Smooth muscle cell (in vitro differentiated cells): Measurements from ENCODE around the gene TSACC. TPM values are rescaled to one million over a fixed set of nuclear protein-coding genes. Genes with fewer than 3 reads are reported as not detected.

Experiments
- DNase-seq: peaks from one replicate; lab custom pipeline; 2025; ENCODE audit not compliant: unreplicated experiment; lab: John Stamatoyannopoulos, UW
- H2AFZ ChIP-seq: fragments of 200-600 bp; sonication (generic); 2 replicates; pipeline ENCODE4 v1.6.0; 2016; ENCODE audit warnings: antibody characterized with exemption, low read depth, mild to moderate bottlenecking
- H3F3A ChIP-seq: fragments of 200-600 bp; sonication (generic); 2 replicates; pipeline ENCODE4 v1.6.0; 2017; ENCODE audit warnings: antibody characterized with exemption, low read depth
- H3K27ac ChIP-seq: fragments of 200-600 bp; sonication (generic); 2 replicates; pipeline ENCODE4 v1.5.1; 2016; ENCODE audit warnings: low read depth, mild to moderate bottlenecking
- H3K27me3 ChIP-seq: fragments of 200-600 bp; sonication (generic); 2 replicates; pipeline ENCODE4 v1.6.1; 2016; ENCODE audit warnings: low read depth, mild to moderate bottlenecking
- H3K36me3 ChIP-seq: fragments of 200-600 bp; sonication (generic); 2 replicates; pipeline ENCODE4 v1.5.1; 2016; ENCODE audit warnings: low read depth
- H3K4me1 ChIP-seq: fragments of 200-600 bp; sonication (generic); 2 replicates; pipeline ENCODE4 v1.5.1; 2016; ENCODE audit warnings: low read depth
- H3K4me2 ChIP-seq: fragments of 200-600 bp; sonication (generic); 2 replicates; pipeline ENCODE4 v1.6.0; 2016; ENCODE audit warnings: mild to moderate bottlenecking
- H3K4me3 ChIP-seq: fragments of 200-600 bp; sonication (generic); 2 replicates; pipeline ENCODE4 v1.5.1; 2016; ENCODE audit warnings: mild to moderate bottlenecking
- H3K79me2 ChIP-seq: fragments of 200-600 bp; sonication (generic); 2 replicates; pipeline ENCODE4 v1.6.0; 2016; ENCODE audit warnings: low read depth, mild to moderate bottlenecking
- H3K9ac ChIP-seq: fragments of 200-600 bp; sonication (generic); 2 replicates; pipeline ENCODE4 v1.6.0; 2016; ENCODE audit warnings: low read depth
- H3K9me3 ChIP-seq: fragments of 200-600 bp; sonication (generic); replicated peaks from 2 replicates; pipeline ENCODE4 v1.5.1; 2016; ENCODE audit warnings: low read depth
- H4K20me1 ChIP-seq: fragments of 200-600 bp; sonication (generic); 2 replicates; pipeline ENCODE4 v1.6.0; 2016; ENCODE audit warnings: low read depth
- WGBS: methylation state at CpG from one replicate; pipeline ENCODE4 v1.1.7; 2016; ENCODE audit warnings: low lambda C conversion rate; 5-methylcytosine and 5-hydroxymethylcytosine counted together
- polyA plus RNA-seq: library from polyadenylated mRNA; unstranded; fragments of >200 nt; fragmentation: Nextera tagmentation; extraction: Ambion mirVana; gene quantifications from 2 replicates; pipeline ENCODE4 v1.2.1, GENCODE V29; 2016
- total RNA-seq: library from RNA; depleted of rRNA; stranded (reverse); fragments of >200 nt; gene quantifications from 2 replicates; pipeline ENCODE4 v1.2.3, GENCODE V29; 2014
- TF ChIP-seq, protein P1 (sequence below): fragments of 200-600 bp; sonication (generic); IDR thresholded peaks from 2 replicates; pipeline ENCODE4 v1.5.1; 2017; ENCODE audit warnings: borderline replicate concordance, mild to moderate bottlenecking, antibody characterized with exemption; ENCODE audit not compliant: insufficient read depth, poor library complexity, severe bottlenecking

TSACC gene
- total and polyA plus RNA-seq, 2 experiments from 2014 or later = 0.54 TPM; not detected in 1

DNA sequence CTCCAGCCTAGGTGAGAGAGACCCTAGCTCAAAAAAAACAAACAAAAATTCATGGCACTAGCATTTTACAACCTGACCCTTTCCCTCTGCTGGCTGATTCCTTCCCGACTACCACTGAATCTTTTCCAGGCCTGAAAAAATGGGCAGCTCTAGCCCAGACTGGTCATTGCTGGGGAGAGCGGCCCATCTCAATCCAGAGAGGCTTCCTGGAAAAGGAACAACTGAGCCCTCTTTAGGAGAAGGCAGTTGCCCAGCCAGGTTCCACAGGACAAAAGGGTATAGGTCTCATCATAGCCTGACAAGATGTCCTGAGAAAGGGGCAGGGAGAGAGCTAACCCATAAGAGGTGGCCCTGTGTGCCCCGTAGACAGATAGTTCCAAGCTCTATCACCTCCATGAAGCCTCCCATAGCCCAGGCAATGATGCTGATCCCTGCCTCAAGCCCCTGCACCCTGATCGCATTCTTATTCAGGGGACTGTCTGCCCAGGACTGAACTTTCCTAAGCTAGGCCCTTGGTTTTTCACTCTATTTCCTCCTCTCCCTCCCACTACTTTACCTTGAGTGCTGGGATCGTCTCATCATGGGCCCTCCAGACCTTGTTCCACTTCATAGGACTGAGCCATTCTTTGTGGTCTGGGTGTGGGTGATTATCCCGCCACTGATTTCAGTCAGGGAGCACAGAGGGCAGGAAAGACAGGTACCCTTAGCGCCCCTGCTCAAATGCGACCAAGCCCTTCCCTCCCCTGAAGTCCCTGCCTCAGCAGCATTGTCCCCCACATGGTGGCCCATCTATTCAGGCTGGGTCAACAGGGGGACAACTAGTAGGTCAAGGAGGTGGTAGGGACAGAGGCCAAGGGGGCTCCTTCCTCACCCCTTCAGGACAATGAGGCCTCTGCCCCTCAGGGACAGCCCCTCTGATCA, 48.9 kb downstream of the TSACC start:
- Histone ChIP-seq H4K20me1 (no peaks in the 10 kb centered on the region), H3K27me3 (peaks cover 21% of the 10 kb centered on the region), H3K9me3 (no peaks in the 10 kb centered on the region), H3K4me2 (no peak overlapping the region), H3K79me2 (no peaks in the 10 kb centered on the region), H3K27ac (no peak overlapping the region), H3K9ac (no peak overlapping the region), H3K4me3 (no peak overlapping the region), H3K36me3 (no peaks in the 10 kb centered on the region), H2AFZ (no peak overlapping the region), H3F3A (no peaks in the 10 kb centered on the region), H3K4me1 (peaks cover 29% of the 10 kb centered on the region)
- TF ChIP-seq, protein P1, sequence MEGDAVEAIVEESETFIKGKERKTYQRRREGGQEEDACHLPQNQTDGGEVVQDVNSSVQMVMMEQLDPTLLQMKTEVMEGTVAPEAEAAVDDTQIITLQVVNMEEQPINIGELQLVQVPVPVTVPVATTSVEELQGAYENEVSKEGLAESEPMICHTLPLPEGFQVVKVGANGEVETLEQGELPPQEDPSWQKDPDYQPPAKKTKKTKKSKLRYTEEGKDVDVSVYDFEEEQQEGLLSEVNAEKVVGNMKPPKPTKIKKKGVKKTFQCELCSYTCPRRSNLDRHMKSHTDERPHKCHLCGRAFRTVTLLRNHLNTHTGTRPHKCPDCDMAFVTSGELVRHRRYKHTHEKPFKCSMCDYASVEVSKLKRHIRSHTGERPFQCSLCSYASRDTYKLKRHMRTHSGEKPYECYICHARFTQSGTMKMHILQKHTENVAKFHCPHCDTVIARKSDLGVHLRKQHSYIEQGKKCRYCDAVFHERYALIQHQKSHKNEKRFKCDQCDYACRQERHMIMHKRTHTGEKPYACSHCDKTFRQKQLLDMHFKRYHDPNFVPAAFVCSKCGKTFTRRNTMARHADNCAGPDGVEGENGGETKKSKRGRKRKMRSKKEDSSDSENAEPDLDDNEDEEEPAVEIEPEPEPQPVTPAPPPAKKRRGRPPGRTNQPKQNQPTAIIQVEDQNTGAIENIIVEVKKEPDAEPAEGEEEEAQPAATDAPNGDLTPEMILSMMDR = no peak
- 96% methylated on average over 8 of the region's 8 CpGs for WGBS
- DNase-seq = no peak

DNA sequence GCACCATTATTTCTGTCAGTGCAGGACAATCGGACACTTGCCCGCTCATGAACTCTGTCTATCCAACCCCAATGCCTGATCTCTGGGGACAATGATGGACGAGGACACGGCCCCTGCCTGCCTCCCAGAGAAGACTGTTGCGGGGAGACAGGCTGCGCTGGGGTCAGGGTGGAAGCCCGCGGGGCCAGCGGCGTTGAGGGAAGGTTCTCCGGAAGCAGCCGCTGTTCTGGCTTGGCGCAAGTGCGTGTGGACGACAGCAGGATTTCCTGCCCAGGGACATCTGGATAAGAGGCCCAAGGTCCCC, 49.5 kb downstream of the TSACC start:
- Histone ChIP-seq H2AFZ (no peak overlapping the region), H3K4me1 (peaks cover 34% of the 10 kb centered on the region), H3K4me3 (no peak overlapping the region), H3K27ac (no peak overlapping the region), H3K79me2 (no peaks in the 10 kb centered on the region), H3F3A (no peaks in the 10 kb centered on the region), H3K9me3 (no peaks in the 10 kb centered on the region), H3K9ac (no peak overlapping the region), H3K36me3 (no peaks in the 10 kb centered on the region), H3K4me2 (peak overlapping the region; percentile 82), H4K20me1 (no peaks in the 10 kb centered on the region), H3K27me3 (peaks cover 21% of the 10 kb centered on the region)
- no peak for DNase-seq
- WGBS = 62% methylated on average over 15 of the region's 15 CpGs
- TF ChIP-seq, protein P1 = no peak

DNA sequence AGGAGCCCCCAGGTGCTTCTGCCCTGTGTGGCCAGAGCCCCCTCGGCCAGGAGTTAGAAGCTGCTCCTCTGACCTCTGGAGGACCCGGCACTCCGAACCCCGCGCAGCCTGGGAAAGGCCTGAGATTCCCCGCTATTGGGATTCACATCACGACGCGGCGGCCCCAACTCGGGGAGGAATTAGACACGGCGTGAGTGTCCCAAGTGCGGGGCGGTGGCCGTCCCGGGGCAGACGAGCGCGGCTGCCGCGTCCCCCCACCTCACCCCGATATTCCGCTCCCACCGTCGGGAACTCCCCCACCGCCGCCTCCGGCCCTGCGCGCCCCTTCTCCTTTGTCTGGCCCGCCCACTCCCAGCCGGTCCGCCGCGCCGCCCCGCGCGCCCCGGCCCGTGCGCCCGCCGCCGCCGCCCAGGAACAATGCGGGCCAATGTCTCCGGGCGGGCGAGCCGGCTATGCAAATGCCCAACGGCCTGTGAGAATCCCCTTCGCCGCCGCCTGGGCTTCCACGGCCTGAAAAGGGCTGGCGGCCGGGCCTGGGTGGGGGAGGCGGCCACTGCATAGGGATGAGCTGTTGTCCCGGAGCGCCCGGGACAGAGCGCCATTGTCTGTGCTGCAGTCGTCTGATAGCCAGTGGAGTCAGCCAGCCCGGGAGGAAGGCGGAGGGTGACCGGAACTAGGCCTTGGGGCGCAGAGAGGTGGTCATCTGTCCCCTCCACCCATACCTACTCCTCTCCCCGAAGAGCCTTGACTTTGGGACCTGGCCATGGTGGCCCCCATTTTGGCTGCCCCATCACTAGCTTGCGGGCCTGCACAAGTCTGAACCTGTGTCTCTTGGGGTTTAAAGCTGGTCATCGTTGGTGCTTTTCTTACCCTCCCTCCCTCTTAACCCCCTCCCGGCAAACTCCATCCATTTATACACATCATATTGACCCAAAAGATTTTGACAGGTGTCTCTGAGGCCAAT, 50.1 kb downstream of the TSACC start:
- Histone ChIP-seq H3K9ac (no peak overlapping the region), H2AFZ (no peak overlapping the region), H3K4me1 (peaks cover 39% of the 10 kb centered on the region), H3K4me3 (peak overlapping the region; percentile 40), H3K79me2 (no peaks in the 10 kb centered on the region), H3K9me3 (no peaks in the 10 kb centered on the region), H3K4me2 (peak overlapping the region; percentile 82), H3K36me3 (no peaks in the 10 kb centered on the region), H3K27me3 (peaks cover 21% of the 10 kb centered on the region), H3F3A (no peaks in the 10 kb centered on the region), H4K20me1 (no peaks in the 10 kb centered on the region), H3K27ac (no peak overlapping the region)
- WGBS = 15% methylated on average over 45 of the region's 73 CpGs
- no peak for DNase-seq
- TF ChIP-seq, protein P1 = no peak
